Measurements from ENCODE around the gene ARHGAP45. TPM values are rescaled to one million over a fixed set of nuclear protein-coding genes. Genes with fewer than 3 reads are reported as not detected.

The ARHGAP45 gene
- total RNA-seq, 6 experiments from 2014 or later = 4.2 to 10.0 (median 7.3) TPM

DNA sequence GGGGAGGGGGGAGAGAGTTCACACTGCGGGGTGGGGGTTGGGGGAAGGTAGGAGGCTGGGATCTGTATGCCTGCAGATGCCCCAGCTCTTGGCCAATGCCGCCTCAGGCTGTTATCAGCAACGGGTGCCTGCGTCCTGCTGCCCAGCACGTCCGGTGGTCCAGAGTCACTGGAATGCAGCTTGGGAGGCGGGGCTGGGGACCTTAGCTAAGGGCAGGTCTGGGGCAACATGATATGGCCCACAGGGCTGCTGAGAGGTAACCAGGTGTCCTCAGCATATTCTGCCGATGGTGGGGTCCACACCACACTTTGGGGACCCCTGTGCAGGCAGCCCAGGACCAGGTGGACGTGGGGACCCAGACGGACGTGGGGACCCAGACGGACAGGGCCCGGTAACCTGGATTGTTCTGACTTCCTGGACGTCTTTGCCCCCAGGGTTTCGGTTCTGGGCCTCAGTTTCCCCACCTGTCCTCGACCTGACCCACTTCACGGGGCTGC lies 668 bp upstream of the ARHGAP45 start:
- TF ChIP-seq, protein P1, sequence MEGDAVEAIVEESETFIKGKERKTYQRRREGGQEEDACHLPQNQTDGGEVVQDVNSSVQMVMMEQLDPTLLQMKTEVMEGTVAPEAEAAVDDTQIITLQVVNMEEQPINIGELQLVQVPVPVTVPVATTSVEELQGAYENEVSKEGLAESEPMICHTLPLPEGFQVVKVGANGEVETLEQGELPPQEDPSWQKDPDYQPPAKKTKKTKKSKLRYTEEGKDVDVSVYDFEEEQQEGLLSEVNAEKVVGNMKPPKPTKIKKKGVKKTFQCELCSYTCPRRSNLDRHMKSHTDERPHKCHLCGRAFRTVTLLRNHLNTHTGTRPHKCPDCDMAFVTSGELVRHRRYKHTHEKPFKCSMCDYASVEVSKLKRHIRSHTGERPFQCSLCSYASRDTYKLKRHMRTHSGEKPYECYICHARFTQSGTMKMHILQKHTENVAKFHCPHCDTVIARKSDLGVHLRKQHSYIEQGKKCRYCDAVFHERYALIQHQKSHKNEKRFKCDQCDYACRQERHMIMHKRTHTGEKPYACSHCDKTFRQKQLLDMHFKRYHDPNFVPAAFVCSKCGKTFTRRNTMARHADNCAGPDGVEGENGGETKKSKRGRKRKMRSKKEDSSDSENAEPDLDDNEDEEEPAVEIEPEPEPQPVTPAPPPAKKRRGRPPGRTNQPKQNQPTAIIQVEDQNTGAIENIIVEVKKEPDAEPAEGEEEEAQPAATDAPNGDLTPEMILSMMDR (IDR thresholded peaks at IDR 0.05) = no peak
- TF ChIP-seq POLR2A (IDR thresholded peaks at IDR 0.05) = no peak
- H3K9me3 ChIP-seq = no peaks in the 10 kb centered on the region
- H3K27me3 ChIP-seq = peaks cover 0 to 19% of the 10 kb centered on the region in 2 donors
- no peak overlapping the region for H3K4me3 ChIP-seq
- no peaks in the 10 kb centered on the region for H3K36me3 ChIP-seq
- intact Hi-C loops (cut with DNase I) = no loop called here
- no peak for ATAC-seq
- no peak overlapping the region for H3K27ac ChIP-seq
- WGBS (ENCODE audit: insufficient coverage, low coverage, low lambda C conversion rate, missing lambda C conversion rate) = 24% methylated on average over 3 of the region's 17 CpGs
- H3K4me1 ChIP-seq = peaks cover 0 to 6% (median 0%) of the 10 kb centered on the region in 4 donors
- peak in 2 of 3 donors; percentile 33 to 49 for DNase-seq

DNA sequence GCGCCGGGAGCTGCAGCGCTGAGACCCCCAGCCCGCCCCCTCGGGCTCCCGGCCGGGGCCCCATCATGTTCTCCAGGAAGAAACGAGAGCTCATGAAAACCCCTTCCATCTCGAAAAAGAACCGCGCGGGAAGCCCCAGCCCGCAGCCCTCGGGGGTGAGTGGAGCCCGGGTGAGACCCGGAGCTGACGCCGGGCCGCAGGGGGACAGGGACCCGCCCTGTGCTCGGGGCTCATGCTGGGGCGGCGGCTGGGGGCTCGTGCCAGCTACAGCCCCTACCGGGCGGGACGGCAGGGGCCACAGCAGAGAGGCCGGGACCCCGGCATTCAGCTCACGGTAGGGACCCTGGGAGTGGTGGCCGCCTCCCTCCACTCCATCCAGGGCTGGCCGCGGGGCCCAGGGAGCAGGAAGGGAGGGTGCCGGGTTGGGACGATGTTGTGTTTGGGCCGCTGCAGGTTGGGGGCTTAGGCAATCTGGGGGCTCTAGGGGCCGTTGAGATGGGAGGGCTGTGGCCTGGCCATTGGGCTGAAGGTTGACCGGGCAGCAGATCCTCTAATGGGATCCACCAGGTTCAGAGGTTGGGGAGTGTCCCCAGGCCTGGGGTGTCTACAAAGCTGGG lies 482 bp downstream of the ARHGAP45 start:
- 5% methylated on average over 7 of the region's 38 CpGs for WGBS (ENCODE audit: insufficient coverage, low coverage, low lambda C conversion rate, missing lambda C conversion rate)
- intact Hi-C loops (cut with DNase I) = no loop called here
- H3K9me3 ChIP-seq = no peaks in the 10 kb centered on the region
- H3K36me3 ChIP-seq = no peaks in the 10 kb centered on the region
- H3K4me1 ChIP-seq = peaks cover 0 to 9% (median 0%) of the 10 kb centered on the region in 4 donors
- peaks cover 0 to 19% of the 10 kb centered on the region in 2 donors for H3K27me3 ChIP-seq
- DNase-seq (peak in 1 of 3 donors; percentile 31), ATAC-seq (peak in 1 of 4 donors; percentile 7)
- peak overlapping the region; percentile 53 to 66 (median 62) for H3K27ac ChIP-seq
- H3K4me3 ChIP-seq = peak overlapping the region; percentile 33 to 51 (median 35)
- TF ChIP-seq POLR2A (IDR thresholded peaks at IDR 0.05) = no peak
- TF ChIP-seq, protein P1 (IDR thresholded peaks at IDR 0.05) = no peak

DNA sequence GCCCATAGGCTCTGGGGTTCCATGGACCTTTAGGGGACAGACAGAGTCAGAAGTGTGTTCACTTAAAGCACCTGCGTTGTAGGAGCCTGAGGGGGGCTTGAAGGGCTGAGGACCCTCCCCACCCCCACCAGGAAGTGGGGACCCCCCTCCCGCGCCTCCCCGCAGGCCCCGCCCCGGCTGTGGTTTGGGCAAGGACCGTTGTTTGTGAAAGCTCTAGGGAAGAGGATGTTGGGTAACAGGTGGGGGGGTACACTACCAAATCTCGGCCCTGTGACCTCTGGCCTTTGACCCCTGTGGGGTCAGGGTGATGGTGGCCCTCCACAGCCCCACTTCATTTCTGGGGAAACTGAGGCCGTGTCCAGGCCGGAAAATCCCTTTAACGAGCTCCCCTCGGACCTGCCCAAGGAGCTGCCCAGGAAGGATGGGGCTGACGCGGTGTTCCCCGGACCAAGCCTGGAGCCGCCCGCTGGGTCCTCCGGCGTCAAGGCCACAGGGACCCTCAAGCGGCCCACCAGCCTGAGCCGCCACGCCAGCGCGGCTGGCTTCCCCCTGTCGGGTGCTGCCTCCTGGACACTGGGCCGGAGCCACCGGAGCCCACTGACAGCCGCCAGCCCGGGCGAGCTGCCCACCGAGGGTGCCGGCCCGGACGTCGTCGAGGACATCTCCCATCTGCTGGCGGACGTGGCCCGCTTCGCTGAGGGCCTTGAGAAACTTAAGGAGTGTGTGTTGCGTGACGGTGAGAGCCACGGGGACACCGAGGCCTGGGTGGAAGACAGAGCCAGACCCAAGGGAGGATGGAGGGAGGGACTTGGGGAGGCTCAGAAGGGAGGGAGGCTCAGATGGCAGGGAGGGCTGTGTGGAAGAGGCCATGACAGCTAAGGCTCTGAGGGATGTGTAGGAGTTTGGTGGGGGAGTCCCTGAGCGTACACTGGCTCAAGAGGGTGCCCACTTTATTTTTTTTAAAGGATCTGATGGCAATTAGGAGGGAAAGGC lies 1.3 kb downstream of the ARHGAP45 start:
- Histone ChIP-seq H3K27me3 (peaks cover 0 to 19% of the 10 kb centered on the region in 2 donors), H3K27ac (peak overlapping the region; percentile 40 to 66 (median 62)), H3K36me3 (no peaks in the 10 kb centered on the region), H3K4me1 (peaks cover 0 to 9% (median 0%) of the 10 kb centered on the region in 4 donors), H3K4me3 (peak overlapping the region; percentile 33 to 51 (median 35)), H3K9me3 (no peaks in the 10 kb centered on the region)
- ATAC-seq (peak; percentile 1 to 26 (median 8)), DNase-seq (peak in 2 of 3 donors; percentile 56 to 57)
- intact Hi-C loops (cut with DNase I) = no loop called here
- 42% methylated on average over 16 of the region's 45 CpGs for WGBS (ENCODE audit: insufficient coverage, low coverage, low lambda C conversion rate, missing lambda C conversion rate)
- TF ChIP-seq POLR2A (IDR thresholded peaks at IDR 0.05) = no peak
- TF ChIP-seq, protein P1 (IDR thresholded peaks at IDR 0.05) = no peak

DNA sequence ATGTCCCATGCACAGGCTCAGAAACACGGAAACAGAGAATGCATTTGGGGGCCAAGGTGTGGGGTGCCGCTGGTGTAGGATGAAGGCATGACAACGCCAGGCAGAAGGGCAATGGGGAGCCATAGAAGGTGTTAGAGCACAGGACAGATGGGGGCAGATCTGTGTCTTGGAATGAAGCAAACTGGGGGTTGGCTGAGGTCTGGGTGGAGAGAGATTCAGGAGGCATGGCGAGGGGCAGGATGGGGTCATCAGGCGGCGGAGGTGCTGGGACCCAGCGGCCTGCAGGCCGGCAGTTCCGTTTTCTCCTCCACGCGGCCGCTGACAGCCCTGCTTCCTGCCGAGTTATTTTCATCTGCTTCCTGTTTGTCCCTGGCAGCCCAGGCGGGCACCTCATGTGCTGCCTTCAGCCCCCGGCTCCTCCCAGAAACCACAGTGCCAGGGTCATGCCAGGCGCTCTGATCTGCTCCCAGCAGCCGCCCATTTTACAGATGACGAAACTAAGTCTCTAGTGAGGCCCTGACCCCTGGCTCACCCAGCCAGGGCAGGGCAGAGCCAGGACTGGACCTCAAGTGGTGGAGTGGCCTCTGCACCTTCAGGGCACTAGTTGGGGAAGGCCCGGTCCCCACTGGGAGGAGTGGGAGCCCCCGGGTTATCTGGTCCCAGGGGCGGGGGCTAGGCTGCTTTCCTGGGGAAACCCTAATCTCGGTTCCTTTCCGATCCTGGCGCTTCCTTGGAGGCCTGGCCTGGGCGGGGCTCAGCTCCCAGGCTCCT lies 2.2 kb downstream of the ARHGAP45 start:
- DNase-seq = peak; percentile 69 to 84 (median 69)
- peaks cover 0 to 9% (median 0%) of the 10 kb centered on the region in 4 donors for H3K4me1 ChIP-seq
- peak overlapping the region in 2 of 3 donors; percentile 40 to 43 for H3K27ac ChIP-seq
- H3K4me3 ChIP-seq = peak overlapping the region in 2 of 3 donors; percentile 21 to 51
- TF ChIP-seq, protein P1 (IDR thresholded peaks at IDR 0.05) = no peak
- TF ChIP-seq POLR2A (IDR thresholded peaks at IDR 0.05) = no peak
- intact Hi-C loops (cut with DNase I) = no loop called here
- no peaks in the 10 kb centered on the region for H3K36me3 ChIP-seq
- H3K9me3 ChIP-seq = no peaks in the 10 kb centered on the region
- H3K27me3 ChIP-seq = peaks cover 0 to 19% of the 10 kb centered on the region in 2 donors
- 32% methylated on average over 12 of the region's 25 CpGs for WGBS (ENCODE audit: insufficient coverage, low coverage, low lambda C conversion rate, missing lambda C conversion rate)
- ATAC-seq = peak; percentile 27 to 49 (median 36)

Measured in right lobe of liver (tissue), 6 donors.